HG02610 (cell line): ENCODE measurements around the gene CHSY1.
"Not testable (repeated sequence)": the region's sequence is repeated elsewhere in the genome, so short reads cannot be mapped to it uniquely, and the experiment has no call there.

Experiments
- ATAC-seq: cut with Tn5 transposase; IDR thresholded peaks from one replicate; pipeline ENCODE4 v1.9.1; 2021; ENCODE audit warnings: mild to moderate bottlenecking, moderate library complexity; ENCODE audit not compliant: unreplicated experiment

Gene CHSY1

DNA sequence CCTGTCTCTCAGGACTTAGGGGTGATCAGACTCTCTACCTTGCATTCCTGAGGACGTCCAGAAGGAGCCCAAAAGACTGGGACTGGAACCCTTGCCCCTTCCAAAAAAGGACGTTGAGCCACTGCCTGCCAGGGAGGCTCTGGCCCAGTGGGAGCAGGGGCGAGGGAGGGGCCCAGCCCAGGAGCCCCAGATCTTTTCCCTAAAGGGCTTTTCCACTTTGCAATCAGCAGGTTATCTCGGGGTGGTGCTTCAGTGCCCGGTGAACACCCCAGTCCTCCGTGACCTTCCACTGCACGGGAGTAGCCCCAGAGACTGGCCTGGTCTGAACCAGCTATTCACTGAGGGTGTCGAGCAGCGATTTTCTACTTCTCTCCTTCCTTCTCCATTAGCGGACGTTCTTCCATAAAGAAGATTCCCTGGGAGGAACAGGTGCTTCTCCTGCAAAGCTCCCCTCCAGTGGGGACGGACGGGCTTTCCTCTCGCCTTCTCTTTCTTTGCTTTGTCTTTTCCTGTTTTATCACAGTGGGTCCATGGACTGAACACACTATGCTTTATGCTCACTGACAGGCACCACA, 113.7 kb downstream of the CHSY1 start:
- no peak for ATAC-seq

DNA sequence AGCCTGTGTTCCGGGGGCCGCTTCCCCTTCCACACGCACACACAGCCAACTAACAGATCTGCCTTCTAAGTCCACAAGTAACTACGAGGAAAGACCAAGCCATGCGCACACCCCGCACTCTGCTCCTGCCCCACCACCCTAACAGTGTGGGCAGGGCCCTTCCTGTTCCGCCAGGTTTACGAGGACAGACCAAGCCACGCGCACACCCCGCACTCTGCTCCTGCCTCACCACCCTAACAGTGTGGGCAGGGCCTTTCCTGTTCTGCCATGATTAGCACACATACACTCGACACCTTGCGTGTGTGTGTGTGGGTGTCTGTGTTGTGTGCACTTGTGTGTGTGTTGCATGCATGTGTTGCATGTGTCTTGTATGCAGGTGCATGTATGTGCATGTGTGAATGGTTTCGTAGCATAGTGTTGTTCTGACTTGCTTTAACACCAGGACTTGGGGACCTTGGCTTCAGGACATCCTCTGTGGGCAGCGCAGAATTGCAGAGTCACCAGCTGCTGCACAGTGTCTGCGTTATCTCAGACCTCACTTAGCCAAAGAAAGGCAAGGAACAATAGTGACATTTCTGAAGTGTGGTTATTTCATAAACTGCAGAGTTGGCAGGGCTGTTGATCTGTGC, 114.4 kb downstream of the CHSY1 start:
- peak; percentile 23 for ATAC-seq

DNA sequence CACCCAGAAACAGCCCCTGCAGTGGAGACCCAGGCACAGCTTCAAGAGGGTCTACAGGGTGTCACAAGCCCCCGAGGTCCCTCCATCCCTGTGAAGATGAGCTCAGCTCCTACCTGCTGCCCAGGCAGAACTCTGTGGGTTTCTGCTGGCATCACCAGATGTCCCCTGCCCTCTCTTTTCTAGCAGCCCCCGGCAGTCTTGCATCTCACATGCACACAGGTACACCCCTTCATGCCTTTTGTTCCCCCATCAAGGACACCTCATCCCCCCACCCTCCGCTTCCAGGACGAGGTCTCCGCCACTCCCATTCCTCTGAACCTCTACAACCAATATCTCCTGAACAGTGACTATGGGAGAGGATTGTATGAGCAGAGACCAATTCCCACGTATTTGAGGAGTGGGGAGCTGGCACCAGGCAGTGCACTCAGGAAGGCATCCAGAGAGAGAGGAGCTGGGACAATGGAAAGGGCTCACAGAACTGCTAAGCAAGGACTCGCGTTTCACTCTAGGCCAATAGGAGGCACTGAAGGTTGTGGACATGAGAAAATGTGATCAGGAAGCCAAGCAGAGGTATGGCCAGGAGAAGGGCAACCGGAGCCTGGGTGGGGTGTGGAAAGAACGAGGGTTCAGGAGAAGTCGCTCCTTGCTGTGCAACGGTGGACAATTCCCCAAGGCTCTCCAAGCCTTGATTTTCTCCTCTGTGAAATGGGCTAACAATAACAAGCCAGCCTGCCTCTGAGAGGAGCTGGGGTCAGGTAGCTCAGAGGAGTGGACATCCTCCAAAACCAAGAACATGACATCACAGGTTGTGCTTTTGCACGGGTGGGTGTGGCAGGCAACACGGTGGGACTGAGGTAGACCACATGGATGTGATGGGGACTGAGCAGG, 115.2 kb downstream of the CHSY1 start:
- no peak for ATAC-seq

DNA sequence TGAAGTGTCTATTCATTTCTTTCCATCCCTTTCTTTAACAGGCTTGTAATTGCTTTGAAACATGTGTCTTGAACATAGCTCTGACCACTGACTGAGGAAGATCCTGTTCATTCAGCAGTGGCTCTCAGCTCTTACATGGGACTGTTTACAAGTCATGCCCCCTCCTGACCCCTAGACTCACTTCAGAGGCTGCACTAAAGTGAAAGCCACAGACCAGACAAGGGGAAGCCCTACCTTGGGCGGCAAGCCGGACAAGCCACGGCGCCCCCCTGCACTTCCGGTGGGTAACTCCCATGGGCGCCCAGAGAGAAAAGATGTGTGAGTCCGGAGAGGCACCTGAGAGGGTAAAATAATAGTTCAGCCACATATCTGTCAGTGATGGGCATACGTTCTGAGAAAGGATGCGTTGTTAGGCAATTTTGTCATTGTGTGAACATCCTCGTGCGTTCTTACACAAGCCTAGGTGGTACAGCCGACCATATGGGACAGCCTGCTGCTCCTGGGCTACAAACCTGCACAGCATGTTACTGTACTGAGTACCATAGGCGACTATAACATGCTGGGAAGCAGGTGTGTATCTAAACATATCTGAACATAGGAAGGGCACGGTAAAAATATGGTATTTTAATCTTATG, 116.2 kb downstream of the CHSY1 start:
- ATAC-seq = peak; percentile 73

DNA sequence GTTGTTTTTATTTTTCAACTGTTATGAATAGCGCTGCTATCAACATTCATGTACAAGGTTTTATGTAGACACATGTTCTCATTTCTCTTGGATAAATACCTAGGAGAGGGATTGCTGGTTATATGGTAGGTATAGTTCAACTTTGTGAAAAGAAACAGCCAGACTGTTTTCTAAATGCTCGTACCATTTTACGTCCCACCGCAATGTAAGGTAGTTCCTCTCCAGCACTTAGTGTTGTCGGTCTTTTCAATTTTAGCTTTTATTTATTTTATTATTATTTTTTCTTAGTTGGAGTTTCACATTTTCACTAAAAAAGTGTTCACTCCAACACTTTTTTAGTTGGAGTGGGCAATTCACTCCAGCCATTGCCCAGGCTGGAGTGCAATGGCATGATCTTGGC, 117.1 kb downstream of the CHSY1 start:
- no peak for ATAC-seq

DNA sequence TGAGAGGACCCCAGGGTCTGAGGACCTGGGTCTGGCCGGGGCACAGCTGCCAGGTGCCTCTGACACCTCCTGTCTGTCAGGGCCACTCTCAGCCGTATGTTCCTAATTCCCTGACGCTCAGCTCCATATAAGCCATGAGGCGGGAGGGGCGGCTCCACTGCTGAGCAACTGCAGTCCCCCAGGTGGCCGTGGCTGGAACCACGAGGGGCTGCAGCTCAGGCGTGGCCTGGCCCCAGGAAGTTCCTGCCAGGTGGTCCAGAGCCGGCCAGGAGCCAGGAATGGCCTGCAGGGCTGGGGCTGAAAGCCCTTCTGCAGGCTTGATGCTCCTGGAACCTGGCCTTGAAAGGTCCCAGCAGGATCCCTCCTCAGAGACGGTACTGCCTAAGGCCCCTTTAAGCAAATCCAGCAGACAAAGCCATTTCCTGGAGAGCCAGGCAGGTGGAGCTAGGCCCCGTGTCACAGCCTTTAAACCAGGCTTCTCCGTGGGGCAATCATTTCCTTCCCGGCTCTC, 118.0 kb downstream of the CHSY1 start:
- no peak for ATAC-seq

DNA sequence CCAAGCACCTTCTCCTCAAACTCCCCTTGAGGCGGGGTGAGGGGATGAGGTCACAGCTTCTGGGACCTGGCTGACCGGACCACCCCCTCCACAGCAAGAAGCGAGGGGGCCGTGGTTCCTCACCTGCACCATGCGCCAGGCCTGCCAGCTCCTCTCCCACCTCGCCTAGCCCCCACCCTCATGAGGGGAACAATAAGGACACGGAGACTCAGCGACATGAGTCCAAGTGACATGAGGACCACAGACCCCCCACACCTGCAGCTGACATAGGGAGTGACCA, 118.7 kb downstream of the CHSY1 start:
- ATAC-seq = no peak

DNA sequence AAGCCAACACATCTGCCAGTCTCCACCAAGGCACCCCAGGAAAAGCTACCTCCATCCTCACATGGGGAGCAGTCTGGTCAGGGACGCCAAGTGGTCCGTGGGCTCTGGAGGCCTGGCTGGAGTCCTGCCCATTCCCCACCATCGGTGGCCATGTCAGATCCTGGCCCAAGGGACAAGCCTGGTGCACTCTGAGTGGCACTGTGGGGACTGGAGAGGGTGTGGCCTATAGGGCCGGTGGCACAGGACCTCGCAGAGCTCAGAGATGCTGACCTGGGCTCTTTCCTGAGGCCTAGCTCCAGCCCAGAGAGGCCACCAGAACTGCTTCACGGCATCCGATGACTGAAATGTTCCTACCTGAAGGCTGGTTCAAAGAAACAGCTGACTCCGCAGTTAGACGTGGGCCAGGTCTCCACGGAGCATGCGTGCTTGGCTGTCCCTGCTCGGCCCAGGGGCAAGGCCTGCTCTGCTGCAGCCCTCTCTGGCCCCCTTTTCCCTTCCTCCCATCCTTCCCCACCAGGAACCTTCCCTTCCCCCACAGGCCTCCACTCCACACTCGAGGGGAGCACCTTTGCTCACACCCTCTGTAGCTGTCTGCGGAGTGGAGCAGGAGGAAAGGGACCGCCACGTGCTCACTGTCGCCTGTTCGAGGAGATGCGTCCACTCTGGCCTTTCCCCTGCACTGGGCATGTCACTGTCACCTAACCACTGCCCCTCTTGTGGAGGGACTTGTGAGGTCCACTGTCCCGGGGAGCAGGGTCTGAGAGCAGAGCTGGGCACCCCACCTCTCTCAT, 119.3 kb downstream of the CHSY1 start:
- ATAC-seq = no peak

DNA sequence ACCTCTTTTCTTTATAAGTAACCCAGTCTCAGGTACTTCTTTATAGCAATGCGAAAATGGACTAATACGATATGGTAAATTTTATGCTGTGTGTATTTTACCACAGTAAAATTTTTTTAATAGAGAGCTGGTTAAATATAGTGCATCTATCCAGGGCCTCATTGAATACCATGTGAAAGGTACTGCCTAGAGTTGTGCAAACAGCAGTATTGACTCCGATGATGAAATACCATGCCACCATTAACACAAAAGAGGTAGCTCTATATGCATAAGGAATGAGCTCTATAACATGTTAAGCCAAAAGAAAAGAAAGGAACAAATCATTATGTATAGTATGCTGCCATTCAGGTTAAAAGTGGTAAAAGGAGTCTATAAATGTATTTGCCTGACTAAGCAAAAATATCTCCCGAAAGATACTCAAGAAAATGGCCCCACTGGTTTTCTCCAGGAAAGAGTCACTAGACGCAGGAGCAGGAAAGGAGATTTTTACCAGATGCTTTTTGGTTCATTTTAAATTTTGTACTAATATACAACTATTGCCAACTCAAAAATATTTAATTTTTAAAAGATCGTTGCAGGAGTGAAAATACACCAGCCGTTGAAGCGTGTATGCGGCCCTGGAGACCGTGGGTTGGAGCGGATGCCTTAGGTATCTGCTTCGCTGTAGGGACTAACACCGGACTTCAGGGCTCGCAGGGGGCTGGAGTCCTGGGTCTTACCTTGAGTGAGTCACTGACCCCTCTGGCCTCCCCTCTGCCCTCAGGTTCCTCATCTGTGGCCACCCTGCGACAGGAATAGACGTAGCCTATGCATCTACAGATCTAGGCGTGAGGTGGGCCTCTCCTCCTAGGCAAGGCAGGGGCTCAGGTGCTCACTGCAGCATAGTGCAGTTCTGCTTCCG, 120.1 kb downstream of the CHSY1 start:
- no peak for ATAC-seq

DNA sequence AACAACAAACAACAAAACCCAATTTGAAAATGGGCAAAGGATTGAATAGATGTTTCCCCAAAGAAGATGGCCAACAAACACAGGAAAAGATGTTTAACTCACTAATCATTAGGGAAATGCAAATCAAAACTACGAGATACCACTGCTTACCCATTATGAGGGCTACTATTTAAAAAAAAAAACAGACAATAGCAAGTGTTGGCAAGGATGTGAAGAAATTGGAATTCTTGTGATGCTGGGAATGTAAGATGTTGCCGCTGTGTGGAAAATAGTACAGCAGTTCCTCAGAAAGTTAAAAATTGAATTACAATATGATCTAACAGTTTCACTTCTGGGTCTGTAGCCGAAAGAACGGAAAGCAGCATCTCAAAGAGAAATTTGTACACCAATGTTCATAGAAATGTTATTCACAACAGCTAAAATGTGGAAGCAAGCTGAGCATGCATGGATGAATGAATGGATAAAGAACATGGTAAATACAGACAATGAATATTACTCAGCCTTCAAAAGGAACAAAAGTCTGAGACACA, 121.9 kb downstream of the CHSY1 start:
- ATAC-seq = no peak

DNA sequence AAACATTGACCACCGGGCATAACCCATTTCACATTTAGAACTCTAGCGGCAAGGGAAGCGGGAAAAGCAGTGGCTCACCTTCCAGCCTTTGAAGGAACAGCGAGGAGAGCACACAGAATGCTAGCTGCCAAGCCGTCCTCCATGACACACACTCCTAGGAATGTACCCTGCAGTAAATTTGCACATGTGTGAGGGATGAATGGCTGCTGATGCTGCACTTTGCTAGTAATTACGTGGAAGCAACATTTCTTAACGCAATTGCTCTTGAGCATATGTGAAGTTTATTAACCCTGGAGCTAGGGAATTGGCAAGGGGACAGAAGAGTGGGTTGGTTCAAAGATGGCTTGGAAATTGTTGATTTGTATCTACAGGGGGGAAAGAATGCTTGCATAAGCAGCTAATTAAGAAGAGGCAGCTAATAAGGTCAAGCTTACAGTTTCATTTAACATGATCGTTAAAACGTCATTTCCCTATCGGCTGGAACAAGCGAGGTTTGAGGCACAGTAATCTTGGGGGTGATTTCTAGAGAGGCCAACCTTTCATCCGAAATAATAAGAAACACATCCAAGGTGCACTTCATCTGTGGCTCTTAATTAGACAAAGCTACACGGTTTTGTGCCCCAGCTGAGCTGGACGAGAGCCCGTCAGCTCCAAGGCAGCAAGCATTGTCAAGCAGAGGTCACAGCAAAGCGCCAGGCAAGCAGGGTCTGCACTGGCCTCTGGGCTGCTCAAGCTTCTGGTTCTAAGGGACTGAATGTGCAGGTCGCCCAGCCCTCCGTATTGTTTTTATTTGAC, 123.4 kb downstream of the CHSY1 start:
- ATAC-seq = no peak

DNA sequence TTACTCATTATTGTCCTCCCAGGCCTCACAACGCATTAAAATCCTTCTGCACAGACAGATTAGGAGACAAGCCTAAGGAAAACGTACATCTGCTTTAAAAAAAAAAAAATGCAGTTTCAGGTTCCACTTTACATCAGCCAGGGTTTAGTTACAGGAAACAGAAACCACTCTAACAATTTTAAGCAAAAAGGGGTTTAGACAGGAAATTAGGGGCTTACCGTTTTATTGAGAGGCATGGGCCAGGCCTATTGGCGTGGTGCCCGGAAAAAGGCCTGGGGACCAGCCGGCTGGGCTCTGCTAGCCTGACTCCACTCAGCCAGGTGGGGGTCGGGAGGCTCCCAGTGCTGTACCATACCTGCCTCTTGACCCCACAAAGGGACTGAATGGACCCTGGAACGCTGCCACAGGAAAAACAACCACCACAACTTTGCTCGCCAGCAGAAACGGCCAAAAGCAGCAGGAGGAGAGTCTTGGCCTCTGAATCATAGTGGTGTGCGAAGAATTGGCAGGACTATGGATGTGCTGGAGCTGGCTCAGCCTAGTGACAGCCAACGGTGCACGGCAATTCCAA, 124.3 kb downstream of the CHSY1 start:
- peak; percentile 66 for ATAC-seq

DNA sequence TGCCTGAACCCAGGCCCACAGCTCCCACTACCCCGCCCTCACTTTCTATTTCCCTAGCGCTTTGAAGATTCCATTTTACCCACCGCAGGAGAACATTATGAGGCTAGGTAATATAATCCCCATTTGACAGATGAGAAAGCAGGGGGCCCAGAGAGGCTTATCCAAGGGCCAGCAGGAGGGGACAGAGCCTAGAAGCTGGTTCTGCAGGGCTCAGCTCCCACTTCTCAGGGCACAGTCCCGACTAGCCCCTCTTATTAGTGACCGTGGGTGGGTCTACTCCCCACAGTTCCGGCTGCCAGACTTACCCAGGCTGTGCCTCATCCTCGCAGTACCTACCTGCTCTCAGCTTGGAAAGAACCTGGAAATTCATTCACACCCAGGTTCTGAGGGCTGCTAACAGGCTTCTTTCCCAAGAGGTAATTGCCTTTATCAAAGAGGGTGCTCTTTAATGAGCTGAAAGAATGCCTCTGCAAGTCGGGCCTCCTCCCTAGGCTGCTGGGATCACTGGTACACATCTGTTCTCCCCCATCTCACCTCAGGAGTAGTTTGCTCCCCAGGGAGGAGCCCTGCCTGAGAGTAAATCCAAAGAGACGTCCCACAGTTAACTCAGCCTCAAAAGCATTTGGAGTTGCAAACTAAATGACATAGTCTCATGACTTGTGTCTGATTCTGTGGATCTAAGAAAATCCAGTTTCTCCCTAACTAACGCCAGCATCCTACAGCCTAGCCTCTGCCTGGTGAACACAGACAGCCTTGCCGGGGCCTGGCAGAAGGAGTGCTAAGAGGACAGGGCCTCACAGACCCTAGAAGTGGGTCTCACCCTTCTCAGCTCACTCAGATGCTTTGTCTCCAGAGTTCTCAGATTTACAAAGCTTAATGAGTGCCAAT, 125.0 kb downstream of the CHSY1 start:
- peak; percentile 40 for ATAC-seq

DNA sequence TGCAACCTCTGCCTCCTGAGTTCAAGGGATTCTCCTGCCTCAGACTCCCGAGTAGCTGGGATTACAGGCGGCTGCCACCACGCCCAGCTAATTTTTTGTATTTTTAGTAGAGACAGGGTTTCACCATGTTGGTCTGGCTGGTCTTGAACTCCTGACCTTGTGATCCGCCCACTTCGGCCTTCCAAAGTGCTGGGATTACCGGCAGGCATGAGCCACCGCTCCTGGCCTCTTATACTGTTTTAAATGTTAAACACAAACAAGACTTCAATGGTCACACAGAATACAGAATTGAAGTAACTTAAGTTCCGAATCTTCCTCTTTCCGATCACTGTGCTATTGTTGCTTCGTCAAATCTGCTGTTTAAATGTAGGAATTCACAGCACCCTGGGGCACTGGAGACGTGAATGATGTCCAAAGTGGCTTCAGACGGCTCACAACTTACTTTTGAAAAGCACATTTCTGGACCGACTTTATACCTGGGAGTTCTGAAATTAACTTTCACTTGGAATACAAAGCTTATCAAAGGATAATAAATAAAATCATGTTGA, 125.9 kb downstream of the CHSY1 start:
- ATAC-seq = not testable (repeated sequence)
